Stimulated activated naive CD8-positive, alpha-beta T cell treated with anti-CD3 and anti-CD28 coated beads, Interleukin-15, Interleukin-2, amounts not matched to agents 100 U/mL and 50 U/mL, for 24 hours (primary cell): Measurements from ENCODE around the gene MRPL28.
"Not testable (repeated sequence)": the region's sequence is repeated elsewhere in the genome, so short reads cannot be mapped to it uniquely, and the experiment has no call there.

Source experiments
- ATAC-seq: fragments of 150-1000 bp; cut with Tn5 transposase; one replicate; pipeline ENCODE4 v1.10.0; 2021
- DNase-seq: peaks from one replicate; pipeline ENCODE4 v3.0.0; 2021

MRPL28 gene

GRCh38 chr16:370443-370842 is at the start of gene MRPL28:
MRPL28 (minus strand) TSS chr16:370538; CDS start chr16:370218, 320 bp downstream.
- DNase-seq (peak; percentile 95), ATAC-seq (peak; percentile 97)

GRCh38 chr16:415170-415498 is 44.8 kb upstream of the MRPL28 start:
- not testable (repeated sequence) for DNase-seq, ATAC-seq

- no peak for DNase-seq
- ATAC-seq = no peak
Observed at GRCh38 chr16:414395-415169, 44.2 kb upstream of the MRPL28 start.

- ATAC-seq (no peak), DNase-seq (no peak)
Observed at GRCh38 chr16:411576-412265, 41.4 kb upstream of the MRPL28 start.

GRCh38 chr16:410516-411178 is 40.3 kb upstream of the MRPL28 start:
- no peak for ATAC-seq
- no peak for DNase-seq

- no peak for ATAC-seq
- DNase-seq = no peak
Observed at GRCh38 chr16:407253-407652, 36.9 kb upstream of the MRPL28 start.

- ATAC-seq = no peak
- DNase-seq = no peak
Observed at GRCh38 chr16:405548-406506, 35.5 kb upstream of the MRPL28 start.

GRCh38 chr16:404971-405486 is 34.7 kb upstream of the MRPL28 start:
- DNase-seq (no peak), ATAC-seq (no peak)

- peak; percentile 100 for DNase-seq
- ATAC-seq = peak; percentile 85
Observed at GRCh38 chr16:401468-402348, 31.4 kb upstream of the MRPL28 start, which contains the start of gene DECR2. DECR2 (plus strand) TSS chr16:401885; CDS start chr16:401964, 79 bp downstream.

GRCh38 chr16:400061-400591 is 29.8 kb upstream of the MRPL28 start:
- no peak for DNase-seq
- no peak for ATAC-seq

GRCh38 chr16:399340-400019 is 29.1 kb upstream of the MRPL28 start:
- ATAC-seq (no peak), DNase-seq (no peak)

- DNase-seq = no peak
- no peak for ATAC-seq
Observed at GRCh38 chr16:398561-399339, 28.4 kb upstream of the MRPL28 start.

GRCh38 chr16:397736-398332 is 27.5 kb upstream of the MRPL28 start:
- ATAC-seq = no peak
- peak; percentile 49 for DNase-seq

GRCh38 chr16:397135-397661 is 26.9 kb upstream of the MRPL28 start, which contains the start of gene NME4:
NME4 (plus strand) TSS chr16:397199; CDS start chr16:397223, 24 bp downstream.
- ATAC-seq (no peak), DNase-seq (peak; percentile 36)

GRCh38 chr16:396605-397004 is 26.3 kb upstream of the MRPL28 start:
- DNase-seq (no peak), ATAC-seq (no peak)

GRCh38 chr16:396199-396598 is 25.9 kb upstream of the MRPL28 start:
- ATAC-seq (no peak), DNase-seq (no peak)

- DNase-seq (peak; percentile 40), ATAC-seq (no peak)
Observed at GRCh38 chr16:392450-393030, 22.2 kb upstream of the MRPL28 start.

- DNase-seq (peak; percentile 93), ATAC-seq (peak; percentile 98)
Observed at GRCh38 chr16:391885-392335, 21.6 kb upstream of the MRPL28 start.
